Measurements from ENCODE around the gene BICRAL. TPM values are rescaled to one million over a fixed set of nuclear protein-coding genes. Genes with fewer than 3 reads are reported as not detected.
A peak's percentile ranks its signal among the peaks of the same experiment; 100 is the strongest.

Gene BICRAL
- total and polyA plus RNA-seq, 2 of the 4 experiments (the other 2 are of a cell fraction) = 4.0 to 6.1 TPM

DNA sequence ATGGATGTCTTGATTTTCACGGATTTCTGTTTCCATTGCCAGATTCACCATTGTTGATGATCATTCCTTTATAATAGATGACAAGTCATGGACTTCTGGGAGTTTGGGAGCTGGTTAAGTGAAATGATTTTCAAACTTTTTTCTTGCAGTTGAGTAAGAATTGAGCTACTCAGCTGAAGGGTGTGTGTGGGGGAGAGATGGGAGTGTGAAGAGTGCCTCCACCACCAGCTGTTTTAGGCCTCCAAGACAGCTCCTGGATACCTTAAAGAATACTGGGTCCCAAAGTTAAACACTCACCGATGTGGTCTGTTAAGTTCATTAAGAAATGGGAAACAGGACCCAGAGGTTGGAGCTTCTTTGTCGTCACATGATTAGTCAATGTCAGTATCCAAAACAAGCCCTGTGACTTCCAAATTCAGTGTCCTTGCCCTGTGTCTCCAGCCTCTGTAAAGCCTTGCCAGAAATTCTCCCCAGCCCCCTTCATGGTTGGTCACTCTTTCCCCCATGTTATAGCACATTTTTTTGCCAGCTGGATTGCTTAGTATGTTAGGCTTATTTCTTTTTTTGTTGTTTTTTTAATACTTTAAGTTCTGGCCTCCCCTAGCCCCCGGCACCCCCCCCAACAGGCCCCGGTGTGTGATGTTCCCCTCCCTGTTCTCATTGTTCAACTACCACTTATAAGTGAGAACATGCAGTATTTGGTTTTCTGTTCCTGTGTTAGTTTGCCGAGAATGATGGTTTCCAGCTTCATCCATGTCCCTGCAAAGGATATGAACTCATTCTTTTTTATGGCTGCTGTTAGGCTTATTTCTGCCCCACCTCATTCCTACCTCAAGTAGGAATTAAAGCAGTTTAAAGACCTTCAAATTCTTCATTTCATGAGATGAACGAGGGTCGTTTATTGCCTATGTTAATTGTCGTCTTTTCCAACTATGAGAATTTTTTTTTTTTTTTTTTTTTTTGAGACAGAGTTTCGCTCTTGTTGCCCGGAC, 26.9 kb downstream of the BICRAL start:
- H3K4me2 ChIP-seq (ENCODE audit: low read depth, low read length) = no peak overlapping the region; the same call in 1 of the 2 replicates
- no peak overlapping the region for H2AFZ ChIP-seq (replicated peaks; ENCODE audit: low read length, poor library complexity)
- no peak overlapping the region for H4K5ac ChIP-seq (ENCODE audit: low read depth, low read length)
- H3K9ac ChIP-seq (ENCODE audit: low read depth, low read length) = no peak overlapping the region
- no peak overlapping the region for H2AK9ac ChIP-seq (replicated peaks; ENCODE audit: low read depth, low read length, poor library complexity)
- BruUV-seq (replicated peaks) = no TSS peak
- H2BK20ac ChIP-seq (ENCODE audit: low read depth, low read length) = no peak overlapping the region
- no peak overlapping the region for H4K8ac ChIP-seq (ENCODE audit: low read depth in 2 of 2, low read length in 2 of 2)
- no peak overlapping the region for H3K4me3 ChIP-seq (ENCODE audit: insufficient read depth, low read depth, low read length)
- H2BK15ac ChIP-seq (ENCODE audit: low read depth, low read length) = no peak overlapping the region
- no peaks in the 10 kb centered on the region for H3K9me3 ChIP-seq (ENCODE audit: control insufficient read depth, insufficient read depth, low read length)
- no peak overlapping the region for H3K18ac ChIP-seq (ENCODE audit: low read depth, low read length)
- intact Hi-C loops (cut with micrococcal nuclease) = no loop called here
- ATAC-seq (ENCODE audit: low read depth) (peak; percentile 29; the same call in 1 of the 2 replicates), DNase-seq (no peak)
- dilution Hi-C loops (cut with HindIII; ENCODE audit: low sequenced_read_pairs, unreplicated experiment) = no loop called here
- H3K27me3 ChIP-seq (ENCODE audit: control insufficient read depth, insufficient read depth, low read length) = no peaks in the 10 kb centered on the region
- H3K56ac ChIP-seq (ENCODE audit: extremely low read depth, insufficient read depth, low read length) = no peak overlapping the region
- ChIA-PET CTCF (interaction anchor here (0.6 kb wide), 1 partner anchor 120 kb away, joined by 3 read pairs; no protein-coding TSS in a partner anchor), POLR2A (ENCODE audit: unreplicated experiment) (no interaction called here)
- H3K4ac ChIP-seq (ENCODE audit: low read depth, low read length) = no peak overlapping the region
- H3K36me3 ChIP-seq (ENCODE audit: control insufficient read depth, insufficient read depth, low read length) = no peaks in the 10 kb centered on the region
- no peak overlapping the region for H3K23ac ChIP-seq (ENCODE audit: low read depth, low read length)
- no peak overlapping the region; the same call in 1 of the 2 replicates for H3K27ac ChIP-seq (ENCODE audit: insufficient read depth, low read length)
- no peak overlapping the region for H4K91ac ChIP-seq (ENCODE audit: insufficient read depth, low read depth, low read length)
- H3K4me1 ChIP-seq (ENCODE audit: control insufficient read depth, insufficient read depth, low read length) = peaks cover 2% of the 10 kb centered on the region; the same call in 1 of the 2 replicates
- H2AK5ac ChIP-seq (ENCODE audit: low read depth, low read length) = no peak overlapping the region
- H3K14ac ChIP-seq (replicated peaks; ENCODE audit: low read depth, low read length) = no peak overlapping the region
- H4K20me1 ChIP-seq (ENCODE audit: insufficient read depth, low read length) = no peaks in the 10 kb centered on the region
- no peak overlapping the region for H2BK120ac ChIP-seq (ENCODE audit: low read depth, low read length)
- no peak overlapping the region for H2BK5ac ChIP-seq (ENCODE audit: low read depth, low read length, poor library complexity, severe bottlenecking)
- H3K79me1 ChIP-seq (ENCODE audit: low read depth in 1 of 2, low read length in 2 of 2) = peaks cover 5 to 13% of the 10 kb centered on the region in 2 experiments
- H3K9me1 ChIP-seq (ENCODE audit: insufficient read depth, low read length) = no peaks in the 10 kb centered on the region
- WGBS, 2 experiments (ENCODE audit: extremely low coverage in 2 of 2, insufficient read length in 1 of 2) = no CpG with 5 or more reads among the region's 11 CpGs
- in situ Hi-C loops (cut with MboI; ENCODE audit: low sequenced_read_pairs) = no loop called here
- TF ChIP-seq MXI1 (IDR thresholded peaks at IDR 0.05; ENCODE audit: borderline replicate concordance, low read depth, low read length) (no peak), ELK1 (IDR thresholded peaks at IDR 0.05; ENCODE audit: borderline replicate concordance, low read depth, low read length) (no peak), NFE2L2 (IDR thresholded peaks at IDR 0.05; ENCODE audit: low read depth, low read length) (no peak), POLR2A (IDR thresholded peaks at IDR 0.05; ENCODE audit: low read depth, low read length) (no peak), CTCF (conservative IDR thresholded peaks at IDR 0.05; ENCODE audit: low read depth, low read length) (no peak), MAFK (IDR thresholded peaks at IDR 0.05; ENCODE audit: low read depth, low read length) (no peak), BHLHE40 (IDR thresholded peaks at IDR 0.05; ENCODE audit: low read depth, low read length) (no peak), FOS (IDR thresholded peaks at IDR 0.05; ENCODE audit: low read depth, low read length) (no peak), CHD1 (IDR thresholded peaks at IDR 0.05; ENCODE audit: low read depth, low read length) (no peak), RFX5 (IDR thresholded peaks at IDR 0.05; ENCODE audit: low read depth, low read length) (no peak), RAD21 (IDR thresholded peaks at IDR 0.05; ENCODE audit: low read length) (no peak), RCOR1 (IDR thresholded peaks at IDR 0.05; ENCODE audit: insufficient replicate concordance, low read length) (no peak), CEBPB (IDR thresholded peaks at IDR 0.05; ENCODE audit: low read depth, low read length) (no peak)
- TF ChIP-seq, protein P1, sequence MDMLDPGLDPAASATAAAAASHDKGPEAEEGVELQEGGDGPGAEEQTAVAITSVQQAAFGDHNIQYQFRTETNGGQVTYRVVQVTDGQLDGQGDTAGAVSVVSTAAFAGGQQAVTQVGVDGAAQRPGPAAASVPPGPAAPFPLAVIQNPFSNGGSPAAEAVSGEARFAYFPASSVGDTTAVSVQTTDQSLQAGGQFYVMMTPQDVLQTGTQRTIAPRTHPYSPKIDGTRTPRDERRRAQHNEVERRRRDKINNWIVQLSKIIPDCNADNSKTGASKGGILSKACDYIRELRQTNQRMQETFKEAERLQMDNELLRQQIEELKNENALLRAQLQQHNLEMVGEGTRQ (IDR thresholded peaks at IDR 0.05; ENCODE audit: low read depth, low read length) = no peak
